Stimulated activated CD4-positive, alpha-beta T cell treated with anti-CD3 and anti-CD28 coated beads, Interleukin-1b, Interleukin-23, amount 100 ng/mL, for 24 hours (primary cell): ENCODE results near the gene CES2.
"Not testable (repeated sequence)": the region's sequence is repeated elsewhere in the genome, so short reads cannot be mapped to it uniquely, and the experiment has no call there.

Experiments used
- DNase-seq, 4 experiments: peaks; one replicate each; pipeline ENCODE4 v3.0.0-alpha.2; 2020; ENCODE audit warnings: low read depth in 4 of 4, low spot score in 1 of 4

CES2 gene

DNA sequence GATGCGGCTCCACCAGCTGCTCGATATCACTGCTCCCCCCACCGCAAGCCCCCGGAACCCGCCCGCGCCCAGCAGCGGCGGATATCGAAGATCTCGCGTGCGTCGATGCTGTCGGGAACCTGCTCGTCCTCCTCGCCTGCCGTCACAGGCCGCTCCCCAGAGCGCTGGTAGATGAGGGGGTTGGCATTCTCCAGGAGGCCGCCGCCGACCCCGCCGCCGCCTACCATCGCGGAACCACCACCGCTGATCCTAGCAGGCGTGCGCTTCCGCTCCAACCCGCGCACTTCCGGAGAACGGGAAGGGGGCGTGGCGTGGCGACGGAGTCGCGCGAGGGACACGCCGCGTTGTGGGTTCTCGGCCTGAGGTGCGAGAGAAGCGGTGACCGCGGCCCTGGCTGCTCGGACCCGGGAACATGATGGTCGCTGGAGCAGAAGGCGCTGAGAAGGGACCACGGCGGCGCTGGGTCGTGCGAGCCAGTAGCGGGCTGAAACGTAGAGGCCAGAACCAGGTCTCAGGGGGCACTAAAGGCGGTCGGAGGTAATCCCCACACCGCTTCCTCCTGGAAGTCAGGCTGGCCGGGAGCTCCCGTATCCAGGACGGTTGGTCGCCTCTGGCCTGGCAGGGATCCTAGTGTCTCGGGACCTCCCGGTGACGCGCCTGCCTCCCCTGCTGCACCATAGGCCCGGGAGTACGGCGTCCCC, 1.0 kb upstream of the CES2 start, which contains the start of gene CIAO2B:
CIAO2B (minus strand) TSS at position 265 of the 701 bp plus-strand sequence; CDS start at position 227, 38 bp downstream.
- DNase-seq: peak; percentile 75 to 91 (median 82)

DNA sequence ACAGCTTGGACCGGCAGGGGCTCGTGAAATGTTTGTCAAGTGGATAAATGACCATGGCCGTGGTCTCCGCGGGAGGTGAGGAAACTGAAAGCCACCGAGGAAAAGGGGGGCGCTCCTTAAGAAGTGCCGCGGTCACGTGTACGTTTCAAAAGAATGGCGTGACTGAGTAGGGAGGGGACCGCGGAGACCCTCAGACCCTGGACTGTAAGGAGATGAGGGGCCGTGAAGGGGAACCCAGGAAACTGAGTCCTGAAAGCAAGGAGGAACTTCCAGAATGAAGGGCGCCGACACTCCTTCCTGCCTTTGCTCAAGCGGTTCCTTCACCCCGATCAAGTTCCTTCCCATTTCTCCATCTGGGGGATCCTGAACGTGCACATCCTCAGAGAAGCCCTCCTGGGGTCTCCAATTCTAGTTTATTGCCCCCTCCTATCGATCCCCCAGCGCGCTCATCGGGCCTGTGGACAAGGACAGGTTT, 440 bp upstream of the CES2 start:
- not testable (repeated sequence) for DNase-seq

DNA sequence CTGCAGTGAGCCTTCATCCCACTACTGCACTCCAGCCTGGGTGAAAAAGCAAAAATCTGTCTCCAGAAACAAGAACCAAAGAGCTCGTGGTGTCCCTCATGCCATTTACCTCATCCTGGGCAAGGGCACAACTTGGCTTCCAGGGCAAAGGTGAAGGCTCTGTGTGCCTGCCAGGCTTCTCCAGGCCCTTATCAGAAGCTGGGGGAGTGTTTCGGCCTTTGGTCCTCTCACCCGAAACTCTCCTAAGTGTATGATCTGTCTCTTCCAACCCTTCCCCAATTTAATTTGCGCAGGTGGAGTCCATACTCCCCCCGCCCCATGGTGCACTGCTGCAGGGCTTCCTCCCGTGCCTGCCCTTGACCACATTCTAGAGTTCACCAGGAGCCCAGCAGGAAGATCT, 1.1 kb downstream of the CES2 start:
- no peak for DNase-seq

DNA sequence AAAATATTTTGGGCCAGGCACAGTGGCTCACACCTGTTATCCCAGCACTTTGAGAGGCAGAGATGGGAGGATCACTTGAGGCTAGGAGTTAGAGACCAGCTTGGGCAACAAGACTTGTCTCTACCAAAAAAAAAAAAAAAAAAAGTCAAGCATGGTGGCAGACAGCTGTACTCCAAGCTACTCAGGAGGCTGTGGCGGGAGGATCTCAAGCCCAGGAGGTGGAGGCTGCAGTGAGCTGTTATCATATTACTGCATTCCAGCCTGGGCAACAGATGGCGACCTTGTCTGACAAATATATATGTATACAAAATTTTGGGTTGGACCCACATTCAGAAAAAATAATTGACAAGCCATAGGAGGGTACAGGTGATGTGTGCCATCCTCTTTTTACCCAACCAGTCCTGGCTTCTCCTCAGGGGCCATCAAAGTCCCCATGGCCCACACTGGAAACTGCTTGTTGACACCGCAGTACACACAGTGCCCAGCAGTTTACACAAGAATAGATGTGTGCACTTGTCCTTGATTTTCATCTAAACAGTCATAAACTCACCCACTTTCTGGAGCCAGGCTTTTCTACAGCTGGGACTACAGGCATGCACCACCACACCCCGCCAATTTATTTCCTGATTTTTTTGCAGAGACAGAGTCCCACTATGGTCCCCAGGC, 1.7 kb downstream of the CES2 start:
- no peak for DNase-seq

DNA sequence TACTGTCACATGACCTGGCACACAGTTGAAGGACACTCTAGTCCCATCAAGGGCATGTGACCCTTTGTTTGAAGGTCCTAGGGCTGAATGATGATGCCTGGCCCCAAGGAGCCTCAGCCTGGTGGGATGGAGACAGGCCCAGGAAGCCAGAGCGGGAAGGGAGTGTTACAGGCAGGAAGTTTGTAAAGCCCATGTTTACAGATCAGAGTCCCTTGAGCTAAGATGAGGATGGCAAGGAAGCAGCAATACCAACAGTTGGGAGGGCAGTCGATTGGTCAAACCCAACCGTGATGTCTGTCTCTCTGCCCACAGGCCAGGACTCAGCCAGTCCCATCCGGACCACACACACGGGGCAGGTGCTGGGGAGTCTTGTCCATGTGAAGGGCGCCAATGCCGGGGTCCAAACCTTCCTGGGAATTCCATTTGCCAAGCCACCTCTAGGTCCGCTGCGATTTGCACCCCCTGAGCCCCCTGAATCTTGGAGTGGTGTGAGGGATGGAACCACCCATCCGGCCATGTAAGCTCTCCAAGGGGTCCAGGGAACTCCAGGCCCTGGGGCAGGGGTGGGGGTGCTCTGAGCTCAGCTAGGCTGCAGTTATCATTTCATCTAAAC, 2.5 kb downstream of the CES2 start:
- no peak for DNase-seq

DNA sequence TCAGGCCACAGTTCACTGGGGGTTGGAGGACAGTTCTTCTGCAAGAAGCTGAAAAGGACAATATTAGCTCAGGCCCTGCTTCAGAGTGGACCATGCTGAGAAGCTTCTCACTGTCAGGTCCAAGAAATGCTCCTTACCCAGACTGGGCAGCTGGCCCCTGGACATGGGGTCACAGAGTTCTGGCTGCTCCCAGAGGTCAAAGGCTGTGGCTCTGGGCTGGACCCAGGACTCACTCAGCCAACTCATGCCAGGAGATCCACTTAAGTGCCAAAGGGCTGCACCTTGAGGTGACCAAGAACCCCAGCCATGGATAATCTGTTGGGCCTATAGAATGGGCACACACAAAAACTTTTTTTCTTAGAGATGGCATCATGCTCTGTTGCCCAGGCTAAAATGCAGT, 4.0 kb downstream of the CES2 start:
- no peak for DNase-seq

DNA sequence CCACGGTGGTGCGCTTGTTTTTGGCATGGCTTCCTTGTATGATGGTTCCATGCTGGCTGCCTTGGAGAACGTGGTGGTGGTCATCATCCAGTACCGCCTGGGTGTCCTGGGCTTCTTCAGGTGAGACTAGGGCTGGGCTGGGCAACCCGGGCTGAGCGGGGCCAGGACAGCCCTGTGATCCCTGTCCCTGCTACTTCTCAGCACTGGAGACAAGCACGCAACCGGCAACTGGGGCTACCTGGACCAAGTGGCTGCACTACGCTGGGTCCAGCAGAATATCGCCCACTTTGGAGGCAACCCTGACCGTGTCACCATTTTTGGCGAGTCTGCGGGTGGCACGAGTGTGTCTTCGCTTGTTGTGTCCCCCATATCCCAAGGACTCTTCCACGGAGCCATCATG, 4.9 kb downstream of the CES2 start:
- DNase-seq: no peak

DNA sequence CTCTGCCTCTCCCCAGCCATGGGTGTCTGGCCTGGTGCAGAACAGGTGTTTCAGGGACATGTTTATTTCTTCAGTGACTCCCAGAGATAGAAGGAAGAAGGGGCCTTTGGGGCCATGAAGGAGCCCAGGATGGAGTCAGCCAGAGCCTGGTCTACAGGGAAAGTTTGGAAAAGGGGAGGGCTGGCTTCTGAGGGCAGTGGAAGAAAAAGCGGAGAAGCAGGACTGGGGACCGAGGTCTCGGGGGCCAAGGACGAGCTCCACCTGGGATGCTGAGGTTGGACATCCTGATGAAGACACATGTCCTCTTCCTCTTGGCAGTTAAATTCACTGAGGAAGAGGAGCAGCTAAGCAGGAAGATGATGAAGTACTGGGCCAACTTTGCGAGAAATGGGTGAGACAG, 7.7 kb downstream of the CES2 start:
- DNase-seq: no peak

DNA sequence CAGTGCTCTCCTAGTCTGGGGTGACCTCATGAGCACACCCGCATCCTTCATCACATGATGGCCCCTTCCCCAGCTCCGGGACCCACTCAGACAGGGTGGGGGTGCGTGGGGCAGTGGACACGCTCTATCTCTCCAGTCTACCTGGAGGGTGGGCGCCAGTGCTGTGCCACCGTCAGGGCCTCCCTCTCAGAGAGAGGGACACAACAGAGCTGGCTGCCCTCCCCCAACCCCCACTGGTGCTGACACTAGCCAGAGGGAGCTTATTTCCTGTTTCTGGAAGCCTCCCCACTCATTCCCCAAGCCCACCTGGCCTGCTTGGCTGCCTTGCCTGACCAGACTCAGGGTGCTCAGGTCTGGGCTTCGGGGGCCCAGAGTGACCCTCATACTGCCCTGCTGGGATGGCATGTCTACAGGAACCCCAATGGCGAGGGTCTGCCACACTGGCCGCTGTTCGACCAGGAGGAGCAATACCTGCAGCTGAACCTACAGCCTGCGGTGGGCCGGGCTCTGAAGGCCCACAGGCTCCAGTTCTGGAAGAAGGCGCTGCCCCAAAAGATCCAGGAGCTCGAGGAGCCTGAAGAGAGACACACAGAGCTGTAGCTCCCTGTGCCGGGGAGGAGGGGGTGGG, 8.2 kb downstream of the CES2 start:
- DNase-seq: no peak

DNA sequence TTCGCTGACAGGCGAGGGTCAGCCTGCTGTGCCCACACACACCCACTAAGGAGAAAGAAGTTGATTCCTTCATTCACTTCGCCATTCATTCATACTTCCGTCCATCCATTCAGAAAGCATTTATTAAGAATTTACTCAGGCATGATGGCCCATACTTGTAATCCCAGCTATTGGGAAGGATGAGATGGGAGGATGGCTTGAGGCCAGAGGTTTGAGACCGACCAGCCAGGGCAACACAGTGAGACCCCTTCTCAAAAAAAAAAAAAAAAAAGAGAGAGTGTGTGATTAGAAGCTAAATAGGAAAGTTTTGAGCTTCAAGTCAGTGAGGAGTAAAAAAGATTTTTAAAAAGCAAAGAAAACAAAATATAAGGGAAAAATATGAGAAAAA, 8.7 kb downstream of the CES2 start:
- no peak for DNase-seq

DNA sequence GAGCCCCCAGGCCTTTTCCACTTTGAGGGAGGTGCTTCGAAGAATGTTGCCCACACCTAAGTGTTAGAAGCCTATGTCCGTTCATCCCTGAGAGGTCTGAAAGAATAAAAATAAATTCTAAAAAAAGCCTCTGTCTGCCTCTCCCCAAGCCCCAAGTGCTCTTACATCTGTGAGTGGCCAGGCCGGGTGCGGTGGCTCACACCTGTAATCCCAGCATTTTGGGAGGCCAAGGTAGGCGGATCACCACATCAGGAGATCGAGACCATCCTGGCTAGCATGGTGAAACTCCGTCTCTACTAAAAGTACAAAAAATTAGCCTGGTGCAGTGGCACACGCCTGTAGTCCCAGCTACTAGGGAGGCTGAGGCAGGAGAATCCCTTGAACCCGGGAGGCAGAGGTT, 9.7 kb downstream of the CES2 start:
- not testable (repeated sequence) for DNase-seq

DNA sequence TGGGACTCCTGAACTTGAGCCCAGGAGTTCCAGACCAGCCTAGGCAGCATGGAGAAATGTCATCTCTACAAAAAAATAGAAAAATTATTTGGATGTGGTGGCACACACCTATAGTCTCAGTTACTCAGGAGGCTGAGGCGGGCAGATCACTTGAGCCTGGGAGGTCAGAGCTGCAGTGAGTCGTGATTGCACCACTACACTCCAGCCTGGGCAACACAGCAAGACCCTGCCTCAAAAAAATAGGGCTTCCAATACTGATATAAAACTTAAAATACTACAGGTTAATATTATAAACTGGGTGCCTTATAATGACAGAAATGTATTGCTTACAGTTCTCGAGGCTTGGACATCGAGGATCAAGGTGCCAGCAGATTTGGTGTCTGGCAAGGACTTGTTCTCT, 10.6 kb downstream of the CES2 start:
- DNase-seq: no peak

DNA sequence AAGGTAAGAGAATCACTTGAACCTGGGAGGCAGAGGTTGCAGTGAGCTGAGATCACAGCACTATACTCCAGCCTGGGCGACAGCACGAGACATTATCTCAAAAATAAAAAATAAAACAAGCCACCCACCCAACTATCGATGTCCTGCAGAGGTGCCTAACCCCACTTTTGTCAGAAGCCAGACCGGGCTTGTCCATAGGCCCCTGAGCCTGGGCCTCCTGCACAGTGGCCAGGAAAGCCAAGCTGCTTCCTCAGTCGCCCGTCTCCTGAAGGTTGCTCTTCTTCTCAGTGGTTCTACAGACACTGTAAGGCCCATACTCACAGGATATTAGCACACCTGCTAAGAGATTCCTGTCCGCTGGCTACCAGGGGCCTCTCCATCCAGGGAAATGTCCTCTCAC, 11.2 kb downstream of the CES2 start:
- no peak for DNase-seq

DNA sequence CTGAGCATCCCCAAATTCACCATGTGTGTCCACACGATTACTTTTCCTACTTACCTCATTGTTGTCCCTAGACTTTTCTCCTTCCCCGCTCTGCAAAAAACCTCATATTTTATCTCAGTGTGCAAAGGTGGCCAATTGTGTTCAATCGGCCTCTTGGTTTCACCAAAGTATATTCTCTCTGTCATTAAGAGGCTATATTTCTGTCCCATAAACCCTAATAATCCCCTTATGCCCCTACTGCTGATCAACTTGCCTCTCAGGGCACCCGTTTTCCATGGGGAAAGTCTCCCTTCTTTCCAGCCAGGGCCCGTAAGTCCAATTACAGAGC, 11.6 kb downstream of the CES2 start:
- no peak for DNase-seq

DNA sequence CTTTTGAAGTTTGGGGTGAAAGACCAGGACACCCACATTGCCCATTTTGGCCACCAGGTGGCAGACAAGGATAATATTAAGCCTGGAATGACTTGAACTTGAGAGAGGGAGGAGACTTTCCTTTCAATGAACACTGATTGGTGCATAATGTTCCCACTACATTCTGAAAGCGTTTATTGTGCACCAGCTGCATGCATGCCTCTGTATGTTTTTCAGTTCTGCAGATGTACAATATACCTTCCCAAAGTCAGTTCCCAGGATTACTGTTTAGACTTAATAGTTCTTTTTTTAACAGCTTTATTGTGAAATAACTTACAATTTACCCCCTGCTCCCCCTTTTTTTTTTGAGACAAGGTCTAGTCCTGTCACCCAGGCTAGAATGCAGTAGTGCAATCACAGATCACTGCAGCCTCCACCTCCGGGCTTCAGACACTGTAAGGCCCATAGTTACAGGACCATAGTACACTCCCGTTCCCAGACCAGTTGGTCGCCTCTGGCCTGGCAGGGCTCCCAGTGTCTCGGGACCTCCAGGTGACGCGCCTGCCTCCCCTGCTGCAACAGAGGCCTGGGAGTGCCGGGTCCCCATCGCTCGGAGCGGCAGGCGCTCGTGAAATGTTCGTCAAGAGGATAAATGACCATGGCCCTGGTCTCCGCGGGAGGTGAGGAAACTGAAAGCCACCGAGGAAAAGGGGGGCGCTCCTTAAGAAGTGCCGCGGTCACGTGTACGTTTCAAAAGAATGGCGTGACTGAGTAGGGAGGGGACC, 12.2 kb downstream of the CES2 start:
- DNase-seq: peak; percentile 68 to 78 (median 70)

DNA sequence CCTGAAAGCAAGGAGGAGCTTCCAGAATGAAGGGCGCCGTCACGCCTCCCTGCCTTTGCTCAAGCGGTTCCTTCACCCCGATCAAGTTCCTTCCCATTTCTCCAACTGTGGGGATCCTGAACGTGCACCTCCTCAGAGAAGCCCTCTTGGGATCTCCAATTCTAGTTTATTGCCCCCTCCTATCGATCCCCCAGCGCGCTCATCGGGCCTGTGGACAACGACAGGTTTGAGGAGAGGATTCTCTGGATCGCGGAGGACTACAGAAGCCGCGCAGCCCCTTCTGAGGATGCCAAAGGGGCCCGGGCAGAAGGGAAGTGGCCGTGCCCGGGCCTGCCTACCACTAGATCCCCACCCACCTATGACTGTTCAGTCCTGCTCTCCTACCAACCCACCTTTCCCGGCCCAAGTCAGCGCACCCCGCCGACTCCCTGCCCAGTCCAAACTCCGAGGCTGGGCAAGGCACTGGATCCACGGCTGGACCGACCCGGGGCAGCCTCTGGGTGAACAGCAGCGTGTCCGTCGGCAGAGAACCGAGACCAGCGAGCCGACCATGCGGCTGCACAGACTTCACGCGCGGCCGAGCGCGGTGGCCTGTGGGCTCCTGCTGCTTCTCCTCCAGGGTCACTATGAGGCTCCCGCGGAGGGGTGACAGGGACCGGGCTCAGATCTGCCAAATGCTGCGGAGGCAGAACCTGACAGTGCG, 13.0 kb downstream of the CES2 start:
- no peak for DNase-seq

DNA sequence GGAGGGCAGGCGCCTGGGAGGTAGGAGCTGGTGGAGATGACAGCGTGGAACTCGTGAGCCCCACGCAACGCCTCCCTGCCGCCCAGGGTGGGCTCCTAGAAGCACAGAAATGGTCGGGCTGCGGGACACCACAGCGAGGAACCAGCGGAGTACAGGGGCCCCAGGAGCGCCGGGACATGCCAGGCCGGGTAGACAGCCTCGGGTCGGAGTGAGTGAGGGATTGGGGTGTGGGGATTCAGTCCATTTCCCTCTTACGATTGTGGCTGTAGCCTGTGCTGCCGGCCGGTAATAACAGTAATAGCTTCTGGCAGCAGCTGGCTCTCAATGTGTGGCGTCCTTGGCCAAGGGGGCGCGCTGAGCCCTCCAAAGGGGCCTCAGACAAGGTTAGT, 13.5 kb downstream of the CES2 start:
- no peak for DNase-seq

DNA sequence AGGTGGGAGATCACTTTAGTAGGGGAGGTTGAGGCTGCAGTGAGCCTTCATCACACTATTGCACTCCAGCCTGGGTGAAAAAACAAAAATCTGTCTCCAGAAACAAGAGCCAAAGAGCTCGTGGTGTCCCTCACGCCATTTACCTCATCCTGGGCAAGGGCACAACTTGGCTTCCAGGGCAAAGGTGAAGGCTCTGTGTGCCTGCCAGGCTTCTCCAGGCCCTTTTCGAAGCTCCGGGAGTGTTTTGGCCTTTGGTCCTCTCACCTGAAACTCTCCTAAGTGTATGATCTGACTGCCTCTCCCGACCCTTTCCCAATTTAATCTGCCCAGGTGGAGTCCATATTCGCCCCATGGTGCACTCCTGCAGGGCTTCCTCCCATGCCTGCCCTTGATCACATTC, 14.2 kb downstream of the CES2 start:
- no peak for DNase-seq

DNA sequence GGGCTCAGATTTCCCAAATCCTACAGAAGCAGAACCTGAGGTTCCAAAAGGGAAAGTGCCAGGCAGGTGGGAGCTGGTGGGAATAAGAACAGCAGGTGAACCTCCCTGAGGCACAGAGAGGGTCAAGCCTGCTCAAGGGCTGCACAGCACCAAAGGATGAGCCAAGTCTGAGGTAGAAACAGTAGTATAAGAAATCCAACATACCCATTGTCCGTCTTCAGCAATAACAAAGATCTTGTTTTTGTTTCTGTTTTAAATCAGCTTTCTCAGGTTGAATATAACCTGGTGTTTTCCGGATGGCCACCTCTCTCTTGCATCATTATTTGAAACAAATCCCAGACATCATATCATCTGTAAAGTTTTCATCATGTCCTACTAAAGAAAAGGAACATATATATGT, 15.1 kb downstream of the CES2 start:
- DNase-seq: no peak

DNA sequence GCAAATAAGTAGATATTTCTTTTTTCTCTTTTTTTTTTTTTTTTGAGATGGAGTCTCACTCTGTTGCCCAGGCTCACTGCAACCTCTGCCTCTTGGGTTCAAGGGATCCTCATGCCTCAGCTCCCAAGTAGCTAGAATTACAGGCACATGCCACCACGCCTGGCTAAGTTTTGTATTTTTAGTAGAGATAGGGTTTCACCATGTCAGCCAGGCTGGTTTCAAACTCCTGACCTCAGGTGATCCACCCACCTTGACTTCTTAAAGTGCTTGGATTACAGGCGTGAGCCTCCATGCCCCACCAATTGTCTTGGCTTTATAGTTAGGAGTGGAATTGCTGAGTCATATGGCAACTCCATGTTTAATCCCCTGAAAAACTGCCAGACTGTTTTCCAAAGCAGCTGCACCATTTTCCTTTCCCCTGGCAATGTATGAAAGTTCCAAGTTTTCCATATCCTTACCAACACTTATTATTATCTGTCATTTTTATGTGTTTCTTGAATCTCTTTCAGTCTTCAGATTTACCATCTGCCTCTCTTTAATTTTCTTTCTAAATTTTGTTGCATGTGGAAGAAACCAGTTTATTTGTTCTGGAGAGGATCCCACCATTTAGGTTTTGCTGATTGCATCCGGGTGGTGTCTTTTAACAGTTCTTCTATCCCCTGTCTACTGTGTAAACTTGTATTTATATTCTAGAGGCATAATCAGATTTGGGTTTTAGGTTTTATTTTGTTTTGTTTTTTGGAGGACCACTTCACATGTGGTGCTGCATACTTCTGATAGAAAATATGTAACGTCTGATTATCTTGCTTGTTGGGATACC, 15.9 kb downstream of the CES2 start:
- no peak for DNase-seq
